ENCODE measurements around the gene TNFRSF25.

Gene TNFRSF25

DNA sequence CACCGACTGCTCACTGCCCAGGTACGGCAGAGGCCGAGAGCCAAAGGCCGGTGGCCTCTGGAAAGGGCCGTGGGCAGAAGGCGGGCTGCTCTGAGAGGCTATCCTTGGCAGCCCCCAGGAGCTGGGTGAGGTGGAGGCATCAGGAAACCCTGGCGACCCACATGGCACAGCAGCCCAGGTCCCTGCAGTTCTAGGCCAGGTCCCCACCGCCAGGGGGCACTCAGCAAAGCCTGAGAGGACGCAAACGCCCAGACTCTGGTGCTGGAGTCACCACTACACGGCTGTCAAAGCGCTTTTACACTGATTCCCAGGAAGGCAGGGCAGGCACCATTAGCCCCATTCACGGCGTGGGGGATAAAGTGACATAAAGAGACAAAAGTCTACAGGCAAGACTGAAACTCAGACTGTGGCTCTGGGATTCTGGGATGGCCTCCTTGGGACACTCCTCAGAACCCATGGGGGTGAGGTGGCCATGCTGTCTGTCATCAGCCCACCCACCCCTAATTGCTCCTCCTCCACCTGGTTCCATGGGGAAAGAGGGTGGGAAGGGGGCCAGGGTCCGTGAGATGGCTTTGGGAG lies 20.5 kb upstream of the TNFRSF25 start:
- Histone ChIP-seq H3K4me3 (ENCODE audit: extremely low read depth, insufficient read depth, low read length, poor library complexity, severe bottlenecking) (no peak overlapping the region), H3K36me3 (ENCODE audit: control insufficient read depth, insufficient read depth, low read length) (peaks cover 21% of the 10 kb centered on the region), H3K4me1 (ENCODE audit: control insufficient read depth, insufficient read depth, low read length, poor library complexity, severe bottlenecking) (peaks cover 17% of the 10 kb centered on the region), H3K27ac (ENCODE audit: low read depth, low read length, severe bottlenecking) (no peak overlapping the region), H3K9me3 (ENCODE audit: control insufficient read depth, low read length) (no peaks in the 10 kb centered on the region)
- WGBS, 2 experiments (ENCODE audit: insufficient coverage in 2 of 2), result 3 to 5% methylated on average over 12 to 13 of the region's 15 CpGs

- H3K4me3 ChIP-seq (ENCODE audit: extremely low read depth, insufficient read depth, low read length, poor library complexity, severe bottlenecking), result peak overlapping the region; percentile 60
- WGBS, 2 experiments (ENCODE audit: insufficient coverage in 2 of 2), result 7 to 10% methylated on average over 36 to 45 of the region's 80 CpGs
- no peaks in the 10 kb centered on the region for H3K9me3 ChIP-seq (ENCODE audit: control insufficient read depth, low read length)
- H3K4me1 ChIP-seq (ENCODE audit: control insufficient read depth, insufficient read depth, low read length, poor library complexity, severe bottlenecking), result peaks cover 17% of the 10 kb centered on the region
- H3K27ac ChIP-seq (ENCODE audit: low read depth, low read length, severe bottlenecking), result no peak overlapping the region
- H3K36me3 ChIP-seq (ENCODE audit: control insufficient read depth, insufficient read depth, low read length), result peaks cover 21% of the 10 kb centered on the region
Measured at GRCh38 chr1:6485168-6486101, 19.5 kb upstream of the TNFRSF25 start.

DNA sequence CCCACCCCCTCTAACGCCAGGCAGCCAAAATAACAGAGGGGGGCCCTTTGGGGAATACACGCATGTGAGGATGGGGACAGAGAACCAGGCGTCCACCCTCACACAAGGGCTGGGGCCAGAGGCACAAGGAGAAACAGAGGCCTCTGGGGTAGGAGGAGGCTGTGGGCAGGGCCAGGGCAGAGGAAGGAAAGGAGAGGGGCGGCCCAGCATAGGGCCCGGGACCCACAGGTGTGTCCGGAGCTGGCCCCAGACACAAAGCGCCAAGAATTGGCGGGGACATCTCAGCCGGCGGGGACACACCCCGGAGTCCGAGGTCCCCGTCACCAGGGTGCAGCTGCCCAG lies 18.8 kb upstream of the TNFRSF25 start:
- whole genome bisulfite sequencing, 2 experiments (ENCODE audit: insufficient coverage in 2 of 2), result 18 to 35% methylated on average over 10 of the region's 13 CpGs
- Histone ChIP-seq H3K4me3 (ENCODE audit: extremely low read depth, insufficient read depth, low read length, poor library complexity, severe bottlenecking) (peak overlapping the region; percentile 60), H3K9me3 (ENCODE audit: control insufficient read depth, low read length) (no peaks in the 10 kb centered on the region), H3K4me1 (ENCODE audit: control insufficient read depth, insufficient read depth, low read length, poor library complexity, severe bottlenecking) (peaks cover 17% of the 10 kb centered on the region), H3K36me3 (ENCODE audit: control insufficient read depth, insufficient read depth, low read length) (peaks cover 21% of the 10 kb centered on the region), H3K27ac (ENCODE audit: low read depth, low read length, severe bottlenecking) (no peak overlapping the region)

- H3K4me1 ChIP-seq (ENCODE audit: control insufficient read depth, insufficient read depth, low read length, poor library complexity, severe bottlenecking), result peaks cover 9% of the 10 kb centered on the region
- no peaks in the 10 kb centered on the region for H3K9me3 ChIP-seq (ENCODE audit: control insufficient read depth, low read length)
- WGBS, 2 experiments (ENCODE audit: insufficient coverage in 2 of 2), result 92 to 93% methylated on average over 5 to 7 of the region's 7 CpGs
- H3K4me3 ChIP-seq (ENCODE audit: extremely low read depth, insufficient read depth, low read length, poor library complexity, severe bottlenecking), result no peak overlapping the region
- H3K36me3 ChIP-seq (ENCODE audit: control insufficient read depth, insufficient read depth, low read length), result peaks cover 21% of the 10 kb centered on the region
- H3K27ac ChIP-seq (ENCODE audit: low read depth, low read length, severe bottlenecking), result no peak overlapping the region
Measured at GRCh38 chr1:6483761-6484117, 17.8 kb upstream of the TNFRSF25 start.

DNA sequence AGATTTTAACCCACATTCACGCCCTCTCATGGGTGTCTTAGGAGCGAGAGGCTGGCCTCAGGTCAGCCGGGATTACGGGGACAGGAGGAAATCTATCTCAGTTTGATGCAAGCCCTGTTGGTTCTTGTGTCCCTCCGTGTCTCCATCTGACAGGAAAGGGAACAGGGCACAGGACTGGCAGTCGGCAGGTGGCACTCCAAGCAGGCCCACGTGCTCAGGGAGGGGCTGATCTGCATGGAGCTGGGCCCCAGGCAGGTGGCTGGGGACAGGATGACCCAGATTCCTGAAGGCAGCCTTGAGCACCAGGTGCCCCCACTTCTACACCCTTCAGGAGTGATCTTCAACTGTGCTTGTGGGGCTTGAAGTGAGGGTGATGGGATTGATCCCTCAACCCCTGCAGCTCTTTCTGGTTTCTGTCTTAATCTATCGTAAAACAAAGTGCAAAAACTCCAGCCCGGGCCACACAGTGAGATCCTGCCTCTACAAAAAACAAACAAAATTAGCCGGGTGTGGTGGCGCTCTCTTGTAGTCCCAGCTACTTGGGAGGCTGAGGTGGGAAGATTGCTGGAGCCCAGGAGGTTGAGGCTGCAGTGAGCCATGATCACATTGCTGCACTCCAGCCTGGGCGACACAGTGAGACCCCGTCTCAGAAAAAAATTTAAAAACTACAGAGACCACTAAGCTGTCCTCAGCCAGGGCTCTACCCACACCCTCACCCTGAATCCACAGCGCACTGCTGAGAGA lies 17.2 kb upstream of the TNFRSF25 start:
- no peak overlapping the region for H3K27ac ChIP-seq (ENCODE audit: low read depth, low read length, severe bottlenecking)
- WGBS, 2 experiments (ENCODE audit: insufficient coverage in 2 of 2), result 88 to 92% methylated on average over 8 to 13 of the region's 14 CpGs

DNA sequence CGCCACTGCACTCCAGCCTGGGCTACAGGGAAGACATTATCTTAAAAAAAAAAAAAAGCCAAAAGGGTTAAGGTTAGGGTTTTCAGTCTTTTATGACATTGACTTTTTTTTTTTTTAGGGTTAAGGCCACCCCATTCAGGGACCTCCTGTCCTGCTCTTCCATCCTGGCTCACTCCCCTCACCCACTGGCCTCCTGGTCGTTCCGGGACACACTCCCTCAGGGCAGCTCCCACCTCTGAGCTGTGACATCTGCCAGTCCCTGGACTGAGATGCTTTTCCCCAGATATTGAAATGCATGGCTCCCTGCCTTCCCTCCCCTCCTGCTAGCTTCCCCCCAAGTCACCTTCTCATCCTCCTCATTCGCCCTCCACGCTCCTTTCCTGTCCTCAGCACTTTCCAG lies 15.8 kb upstream of the TNFRSF25 start:
- H3K4me3 ChIP-seq (ENCODE audit: extremely low read depth, insufficient read depth, low read length, poor library complexity, severe bottlenecking), result no peak overlapping the region
- peaks cover 36% of the 10 kb centered on the region for H3K36me3 ChIP-seq (ENCODE audit: control insufficient read depth, insufficient read depth, low read length)
- peaks cover 13% of the 10 kb centered on the region for H3K4me1 ChIP-seq (ENCODE audit: control insufficient read depth, insufficient read depth, low read length, poor library complexity, severe bottlenecking)
- H3K27ac ChIP-seq (ENCODE audit: low read depth, low read length, severe bottlenecking), result no peak overlapping the region
- 82 to 85% methylated on average over 4 of the region's 5 CpGs for WGBS, 2 experiments (ENCODE audit: insufficient coverage in 2 of 2)
- no peaks in the 10 kb centered on the region for H3K9me3 ChIP-seq (ENCODE audit: control insufficient read depth, low read length)

More for the DNA sequence above, 17.2 kb upstream of the TNFRSF25 start:
- peaks cover 26% of the 10 kb centered on the region for H3K36me3 ChIP-seq (ENCODE audit: control insufficient read depth, insufficient read depth, low read length)
- peaks cover 8% of the 10 kb centered on the region for H3K4me1 ChIP-seq (ENCODE audit: control insufficient read depth, insufficient read depth, low read length, poor library complexity, severe bottlenecking)
- no peak overlapping the region for H3K4me3 ChIP-seq (ENCODE audit: extremely low read depth, insufficient read depth, low read length, poor library complexity, severe bottlenecking)
- no peaks in the 10 kb centered on the region for H3K9me3 ChIP-seq (ENCODE audit: control insufficient read depth, low read length)

- Histone ChIP-seq H3K27ac (ENCODE audit: low read depth, low read length, severe bottlenecking) (peak overlapping the region; percentile 23), H3K4me3 (ENCODE audit: extremely low read depth, insufficient read depth, low read length, poor library complexity, severe bottlenecking) (no peak overlapping the region), H3K36me3 (ENCODE audit: control insufficient read depth, insufficient read depth, low read length) (peaks cover 48% of the 10 kb centered on the region), H3K4me1 (ENCODE audit: control insufficient read depth, insufficient read depth, low read length, poor library complexity, severe bottlenecking) (peaks cover 13% of the 10 kb centered on the region), H3K9me3 (ENCODE audit: control insufficient read depth, low read length) (no peaks in the 10 kb centered on the region)
- WGBS, 2 experiments (ENCODE audit: insufficient coverage in 2 of 2), result 90 to 93% methylated on average over 24 of the region's 24 CpGs
Measured at GRCh38 chr1:6477039-6477820, 11.3 kb upstream of the TNFRSF25 start.

DNA sequence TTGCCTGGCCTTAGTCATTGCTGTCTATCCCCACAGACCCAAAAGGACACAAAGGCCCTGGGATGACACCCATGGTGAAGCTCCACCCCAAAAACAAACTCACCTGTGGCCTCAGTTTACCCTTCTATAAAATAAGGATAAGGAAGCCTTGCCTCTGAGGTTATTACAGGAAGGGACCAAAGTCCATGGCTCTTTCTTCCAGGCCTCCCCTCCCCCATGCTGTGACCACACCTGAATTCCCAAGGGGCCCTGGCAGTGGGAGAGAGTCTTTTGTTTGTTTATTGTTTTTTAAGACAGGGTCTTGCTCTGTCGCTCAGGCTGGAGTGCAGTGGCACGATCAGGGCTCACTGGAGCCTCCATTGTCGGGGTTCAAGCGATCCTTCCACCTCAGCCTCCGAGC lies 10.5 kb upstream of the TNFRSF25 start:
- 90 to 95% methylated on average over 5 of the region's 5 CpGs for WGBS, 2 experiments (ENCODE audit: insufficient coverage in 2 of 2)
- Histone ChIP-seq H3K36me3 (ENCODE audit: control insufficient read depth, insufficient read depth, low read length) (peaks cover 53% of the 10 kb centered on the region), H3K9me3 (ENCODE audit: control insufficient read depth, low read length) (no peaks in the 10 kb centered on the region), H3K4me1 (ENCODE audit: control insufficient read depth, insufficient read depth, low read length, poor library complexity, severe bottlenecking) (peaks cover 13% of the 10 kb centered on the region), H3K27ac (ENCODE audit: low read depth, low read length, severe bottlenecking) (no peak overlapping the region), H3K4me3 (ENCODE audit: extremely low read depth, insufficient read depth, low read length, poor library complexity, severe bottlenecking) (no peak overlapping the region)

DNA sequence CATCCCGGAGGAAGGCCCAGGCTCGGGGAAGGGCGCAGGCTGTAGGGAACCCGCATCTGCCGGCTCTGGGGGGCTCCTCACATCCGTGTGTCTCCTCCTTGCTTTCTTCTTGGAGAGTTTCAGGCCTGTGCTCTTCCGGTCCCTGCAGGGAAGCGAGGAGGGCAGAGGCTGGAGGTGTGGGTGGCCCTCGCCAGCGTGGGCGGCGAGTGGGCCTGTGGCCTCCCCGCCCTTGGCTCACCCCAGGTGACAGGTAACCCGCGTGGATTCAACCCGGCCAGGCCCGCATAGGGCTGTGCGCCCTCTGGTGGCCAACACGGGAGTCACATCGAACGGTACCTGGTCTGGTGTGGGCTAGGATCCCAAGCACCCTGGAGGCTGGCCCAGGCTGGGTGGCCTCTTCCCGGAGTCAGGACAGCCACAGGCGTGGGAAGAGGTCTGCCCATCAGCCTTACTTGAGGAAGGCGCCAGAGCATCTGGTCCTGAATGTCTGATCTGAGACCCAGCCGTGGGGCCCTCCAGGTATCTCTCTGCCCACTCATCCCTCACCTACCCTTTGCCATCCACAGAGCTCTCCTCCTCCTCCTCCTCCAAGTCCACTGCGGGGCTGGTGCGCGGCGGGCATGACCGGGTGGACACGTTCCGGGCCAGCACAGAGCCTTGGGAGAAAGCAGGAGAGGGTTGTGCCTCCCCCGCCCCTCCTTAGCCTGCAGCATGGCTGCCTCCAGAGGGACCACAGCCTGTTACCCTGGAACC lies 9.6 kb upstream of the TNFRSF25 start:
- H3K27ac ChIP-seq (ENCODE audit: low read depth, low read length, severe bottlenecking), result no peak overlapping the region
- H3K9me3 ChIP-seq (ENCODE audit: control insufficient read depth, low read length), result no peaks in the 10 kb centered on the region
- peaks cover 58% of the 10 kb centered on the region for H3K36me3 ChIP-seq (ENCODE audit: control insufficient read depth, insufficient read depth, low read length)
- H3K4me3 ChIP-seq (ENCODE audit: extremely low read depth, insufficient read depth, low read length, poor library complexity, severe bottlenecking), result no peak overlapping the region
- peaks cover 13% of the 10 kb centered on the region for H3K4me1 ChIP-seq (ENCODE audit: control insufficient read depth, insufficient read depth, low read length, poor library complexity, severe bottlenecking)
- 39 to 53% methylated on average over 21 to 27 of the region's 33 CpGs for WGBS, 2 experiments (ENCODE audit: insufficient coverage in 2 of 2)

All from mesodermal cell (in vitro differentiated cells).